Activated CD4-positive, alpha-beta T cell treated with anti-CD3 and anti-CD28 coated beads, Interleukin-2, amount 50 U/mL, for 48 hours (primary cell): ENCODE data around the gene GLE1.
A peak's percentile ranks its signal among the peaks of the same experiment; 100 is the strongest.

Experiments used
- DNase-seq, 2 experiments: peaks; one replicate each; pipeline ENCODE4 v3.0.0-alpha.2; 2020

GLE1 gene, protein sequence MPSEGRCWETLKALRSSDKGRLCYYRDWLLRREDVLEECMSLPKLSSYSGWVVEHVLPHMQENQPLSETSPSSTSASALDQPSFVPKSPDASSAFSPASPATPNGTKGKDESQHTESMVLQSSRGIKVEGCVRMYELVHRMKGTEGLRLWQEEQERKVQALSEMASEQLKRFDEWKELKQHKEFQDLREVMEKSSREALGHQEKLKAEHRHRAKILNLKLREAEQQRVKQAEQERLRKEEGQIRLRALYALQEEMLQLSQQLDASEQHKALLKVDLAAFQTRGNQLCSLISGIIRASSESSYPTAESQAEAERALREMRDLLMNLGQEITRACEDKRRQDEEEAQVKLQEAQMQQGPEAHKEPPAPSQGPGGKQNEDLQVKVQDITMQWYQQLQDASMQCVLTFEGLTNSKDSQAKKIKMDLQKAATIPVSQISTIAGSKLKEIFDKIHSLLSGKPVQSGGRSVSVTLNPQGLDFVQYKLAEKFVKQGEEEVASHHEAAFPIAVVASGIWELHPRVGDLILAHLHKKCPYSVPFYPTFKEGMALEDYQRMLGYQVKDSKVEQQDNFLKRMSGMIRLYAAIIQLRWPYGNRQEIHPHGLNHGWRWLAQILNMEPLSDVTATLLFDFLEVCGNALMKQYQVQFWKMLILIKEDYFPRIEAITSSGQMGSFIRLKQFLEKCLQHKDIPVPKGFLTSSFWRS

DNA sequence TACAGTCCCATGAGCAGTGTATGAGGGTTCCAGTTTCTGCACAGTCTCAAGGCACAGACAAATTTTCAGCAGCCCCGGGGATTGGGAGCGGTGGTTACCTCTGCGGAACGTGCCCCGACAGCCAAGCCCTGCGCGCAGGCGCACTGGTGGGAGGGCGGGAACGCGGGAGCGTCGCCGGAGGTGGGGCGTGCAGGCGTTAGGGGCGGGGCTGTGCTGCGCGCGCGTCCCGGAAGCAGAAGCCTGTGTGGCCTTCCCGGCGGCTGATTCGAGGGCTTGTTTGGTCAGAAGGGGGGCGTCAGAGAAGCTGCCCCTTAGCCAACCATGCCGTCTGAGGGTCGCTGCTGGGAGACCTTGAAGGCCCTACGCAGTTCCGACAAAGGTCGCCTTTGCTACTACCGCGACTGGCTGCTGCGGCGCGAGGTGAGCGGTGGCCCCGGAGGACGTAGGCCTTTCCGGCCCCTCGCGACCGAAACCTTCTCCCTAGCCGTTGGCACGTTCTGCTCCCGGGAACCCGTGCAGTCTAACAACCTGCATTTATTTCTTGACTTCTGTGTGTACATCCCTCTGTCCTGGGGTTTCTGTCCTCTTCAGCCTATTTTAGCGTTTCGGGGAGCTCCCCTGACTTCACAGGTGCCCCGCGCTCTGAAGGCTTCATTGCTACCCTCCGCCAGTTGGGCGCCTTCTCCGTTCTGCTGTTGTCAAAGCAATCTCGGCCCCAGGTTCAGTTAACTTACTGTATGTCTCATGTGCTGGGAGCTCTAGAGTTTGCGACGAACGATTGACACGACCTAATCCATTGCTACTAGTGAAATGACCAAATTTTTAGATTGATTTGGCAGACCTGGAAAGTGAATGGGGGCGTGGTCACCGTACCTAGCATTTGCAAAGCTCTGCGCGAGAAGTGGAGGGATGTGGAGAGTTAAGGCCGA is at the start of gene GLE1:
TSS of gene GLE1 (plus strand) at position 235 of the 929 bp plus-strand sequence. CDS start at position 322, 87 bp downstream.
- DNase-seq: peak; percentile 97

DNA sequence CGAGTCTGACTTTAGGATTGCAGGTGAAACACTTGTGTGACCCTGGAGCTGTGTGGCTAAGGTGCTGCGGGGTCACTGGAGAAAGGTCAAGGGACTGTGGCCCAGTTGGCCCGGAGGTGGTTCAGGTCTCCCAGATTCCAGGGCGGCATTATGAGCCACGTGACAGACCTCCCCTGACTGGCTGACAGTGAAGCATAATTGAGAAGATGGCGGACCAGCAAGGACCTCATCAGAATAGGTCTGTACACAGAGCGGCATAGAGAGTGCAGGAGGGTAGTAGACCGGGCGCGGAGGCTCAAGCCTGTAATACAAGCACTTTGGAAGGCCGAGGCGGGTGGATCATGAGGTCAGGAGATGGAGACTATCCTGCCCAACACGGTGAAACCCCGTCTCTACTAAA is 49.5 kb upstream of the GLE1 start:
- DNase-seq: no peak

DNA sequence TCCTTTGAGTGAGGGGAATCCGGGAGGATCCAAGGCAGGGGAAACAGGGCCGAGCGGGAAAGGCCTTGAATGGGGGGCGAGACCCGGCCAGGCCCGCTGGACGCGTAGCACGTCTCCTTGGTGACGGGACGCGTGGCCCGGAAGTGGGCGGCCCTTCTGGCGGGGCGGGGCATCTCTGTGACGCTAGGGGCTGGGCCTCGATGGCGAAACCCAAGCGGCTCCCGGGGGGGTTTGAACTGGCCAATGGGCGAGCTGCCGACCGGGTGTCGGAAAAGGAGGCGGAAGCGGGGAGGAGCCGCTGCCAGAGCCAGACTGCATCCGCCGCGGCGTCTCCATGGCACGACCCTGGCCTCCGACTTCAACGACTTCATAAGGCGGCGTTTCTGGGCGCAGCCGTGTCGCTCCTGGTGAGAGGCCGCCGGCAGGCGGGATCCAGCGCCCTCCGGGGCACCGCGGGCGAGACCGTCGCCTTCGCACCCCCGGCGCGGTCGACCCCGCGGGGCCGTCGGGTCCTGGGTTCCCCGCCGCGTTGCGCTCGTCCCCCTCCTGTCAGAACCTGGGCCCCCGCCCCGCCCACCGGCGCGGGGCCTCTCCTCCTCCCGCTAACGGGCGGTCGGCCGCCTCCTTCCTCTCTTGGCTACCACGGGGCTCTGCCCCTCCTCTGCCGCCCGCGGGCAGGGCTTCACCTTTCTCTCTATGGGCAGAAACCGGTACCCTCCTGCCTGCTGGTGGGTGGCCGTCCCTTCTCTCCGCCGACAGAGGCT is 48.5 kb upstream of the GLE1 start, which contains the start of gene ODF2:
TSS of gene ODF2 (plus strand) at position 158 of the 764 bp plus-strand sequence. CDS start at position 244, 86 bp downstream.
- peak; percentile 99 for DNase-seq

DNA sequence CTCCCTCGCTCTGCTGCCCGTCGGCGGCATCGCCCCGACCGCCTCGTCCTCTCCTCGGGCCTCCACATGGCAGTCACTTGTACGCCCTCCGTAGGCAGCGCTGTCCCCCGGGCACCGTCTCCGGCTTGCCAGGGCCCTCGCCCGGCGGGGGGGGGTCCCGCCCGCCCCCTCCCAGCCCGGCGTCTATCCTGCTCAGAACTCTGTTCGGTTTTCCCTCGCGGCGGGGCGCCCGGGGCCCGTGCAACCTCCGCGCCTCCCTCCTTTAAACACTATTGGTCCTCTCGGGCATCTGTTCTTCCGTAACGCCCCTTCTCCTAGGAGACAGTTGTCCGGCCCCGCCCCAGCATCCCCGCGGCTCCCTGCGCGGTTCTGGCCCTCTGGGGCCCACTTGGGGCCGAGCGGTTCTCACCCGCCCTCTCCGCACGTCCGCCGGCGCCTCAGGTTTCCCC is 47.9 kb upstream of the GLE1 start:
- DNase-seq: peak; percentile 77 to 82

DNA sequence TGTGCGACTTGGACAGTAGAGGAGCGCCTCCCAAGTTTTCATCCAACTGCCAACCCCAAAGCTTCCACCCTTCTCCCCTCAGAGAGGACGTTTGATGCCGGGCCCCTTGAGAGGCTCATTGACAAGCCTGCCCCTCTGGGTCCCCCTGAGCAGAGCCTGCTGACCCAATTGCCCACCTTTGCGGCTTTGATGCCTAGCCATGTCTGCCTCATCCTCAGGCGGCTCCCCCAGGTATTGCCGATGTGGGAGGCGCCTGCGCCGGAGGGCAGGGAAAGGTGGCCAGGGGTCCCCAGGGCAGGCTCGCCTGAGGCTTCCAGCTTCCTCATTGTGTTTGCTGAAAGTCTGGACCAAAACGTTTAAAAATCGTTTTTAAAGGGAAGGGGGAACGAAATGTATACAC is 47.3 kb upstream of the GLE1 start:
- no peak for DNase-seq

DNA sequence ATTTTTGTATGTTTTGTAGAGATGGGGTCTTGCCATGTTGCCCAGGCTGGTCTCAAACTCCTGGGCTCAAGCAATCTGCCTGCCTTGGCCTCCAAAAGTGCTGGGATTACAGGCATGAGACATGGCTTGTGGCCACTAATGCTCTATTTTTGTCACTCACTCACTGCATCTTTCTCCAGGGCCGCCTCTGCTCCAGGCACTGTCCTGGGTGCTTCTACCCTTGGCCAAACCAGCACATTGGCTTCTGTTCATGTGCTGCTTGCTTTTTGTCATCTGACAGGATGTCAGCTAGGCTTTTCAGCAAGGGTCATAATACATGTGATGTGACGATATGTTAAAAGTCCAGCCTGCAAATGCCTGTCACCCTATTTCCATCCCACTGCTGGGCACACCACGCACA is 45.5 kb upstream of the GLE1 start:
- DNase-seq: no peak

DNA sequence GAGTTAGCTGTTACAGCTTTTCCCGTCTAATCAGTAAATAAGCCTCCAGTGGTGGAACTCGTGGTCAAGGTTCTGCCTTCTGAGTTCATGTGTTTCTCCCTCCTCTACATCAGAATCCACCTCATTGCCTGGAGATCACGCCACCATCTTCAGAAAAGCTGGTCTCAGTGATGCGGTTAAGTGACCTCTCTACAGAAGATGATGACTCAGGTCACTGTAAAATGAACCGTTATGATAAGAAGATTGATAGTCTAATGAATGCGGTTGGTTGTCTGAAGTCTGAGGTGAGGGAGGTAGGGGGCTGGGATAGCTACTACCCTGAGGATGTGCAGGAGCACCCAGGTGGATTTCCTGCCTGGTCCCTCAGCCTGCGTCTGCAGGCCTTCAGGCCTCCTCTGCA is 35.4 kb upstream of the GLE1 start:
- no peak for DNase-seq

DNA sequence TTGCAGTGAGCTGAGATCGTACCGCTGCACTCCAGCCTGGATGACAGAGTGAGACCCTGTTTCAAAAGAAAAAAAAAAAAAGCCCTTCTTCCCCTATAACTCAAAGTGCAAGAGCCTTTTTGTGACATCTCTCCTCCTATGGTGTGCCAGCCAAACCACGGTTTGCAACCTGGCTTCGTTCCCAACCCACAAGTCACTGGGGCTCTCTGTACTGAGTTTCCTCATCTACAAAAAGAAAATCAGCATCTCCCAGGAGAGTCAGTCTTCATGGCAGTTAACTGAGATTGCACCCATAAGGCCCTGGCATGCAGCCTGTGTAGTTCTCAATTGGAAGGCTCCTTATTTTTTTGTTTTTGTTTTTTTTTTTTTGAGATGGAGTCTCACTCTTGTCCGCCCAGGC is 34.0 kb upstream of the GLE1 start:
- DNase-seq: peak in 1 of 2 experiments; percentile 8

DNA sequence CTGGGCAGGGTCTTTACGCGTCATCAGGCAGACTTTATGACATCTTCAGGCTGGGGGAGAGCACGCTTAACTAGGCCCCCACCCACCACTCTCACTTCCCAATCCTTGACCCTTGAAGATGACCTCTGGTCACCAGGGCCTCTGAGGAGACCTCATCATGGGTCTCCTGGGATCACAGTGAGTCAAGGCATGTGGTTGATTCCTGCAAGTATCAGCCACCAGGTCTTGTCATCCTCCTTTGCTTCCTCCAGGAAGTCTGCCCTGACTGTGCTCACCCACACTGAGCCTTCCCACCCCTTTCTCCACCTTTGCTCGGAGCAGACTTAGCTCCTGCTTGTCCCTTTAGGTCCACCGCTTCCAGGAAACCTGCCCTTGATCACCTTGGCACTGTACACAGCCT is 31.4 kb upstream of the GLE1 start:
- no peak for DNase-seq

DNA sequence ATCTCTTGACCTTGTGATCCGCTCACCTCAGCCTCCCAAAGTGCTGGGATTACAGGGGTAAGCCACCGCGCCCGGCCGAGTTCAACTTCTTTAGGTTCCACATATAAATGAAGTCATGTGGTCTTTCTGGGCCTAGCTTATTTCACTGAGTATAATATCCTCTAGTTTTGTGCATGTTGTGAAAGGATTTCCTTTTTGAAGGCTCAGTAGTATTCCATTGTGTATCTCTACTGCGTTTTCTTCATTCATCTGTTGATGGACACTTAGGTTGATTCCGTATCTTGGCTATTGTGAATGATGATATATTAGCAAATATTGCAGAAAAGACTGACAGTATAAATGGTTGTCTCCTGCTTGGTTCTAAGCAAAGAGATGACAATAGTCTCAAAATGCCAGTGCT is 28.7 kb upstream of the GLE1 start:
- no peak for DNase-seq

DNA sequence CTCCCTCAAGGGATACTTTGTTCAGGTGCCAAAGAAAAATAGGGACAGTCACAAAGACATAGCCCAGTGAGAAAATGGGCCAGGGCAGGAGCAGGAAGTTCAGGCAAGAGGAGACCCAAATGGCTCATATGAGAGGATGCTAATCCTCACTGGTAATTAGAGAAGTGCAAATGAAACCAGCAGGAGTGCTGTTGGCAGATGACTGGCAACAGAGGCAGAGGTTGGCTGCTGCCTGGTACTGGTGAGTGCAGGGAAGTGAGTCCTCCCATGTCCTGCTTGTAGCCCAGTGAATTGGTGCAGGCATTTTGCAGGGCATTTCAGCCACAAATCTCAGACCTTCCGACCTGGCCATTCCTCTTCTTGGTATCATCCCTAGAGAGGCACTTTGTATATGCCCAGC is 25.3 kb upstream of the GLE1 start:
- DNase-seq: no peak

DNA sequence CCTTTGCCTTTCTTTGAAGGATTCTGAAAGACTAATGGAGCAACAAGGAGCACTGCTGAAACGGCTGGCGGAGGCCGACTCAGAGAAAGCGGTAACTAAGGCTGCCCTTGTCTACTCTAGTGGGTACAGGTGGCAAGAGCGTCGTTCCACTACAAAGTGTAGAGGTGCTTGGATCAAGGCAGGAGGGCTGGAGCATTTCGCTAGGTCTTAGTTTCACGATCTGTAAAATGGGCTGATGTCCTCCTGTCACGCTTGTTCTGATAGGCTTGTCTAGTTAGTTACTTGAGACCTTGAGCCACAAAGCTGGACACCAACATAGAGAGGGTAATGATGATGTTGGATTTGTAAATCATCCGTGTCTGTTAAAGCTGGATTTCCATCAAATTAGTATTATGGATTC is 23.0 kb upstream of the GLE1 start:
- no peak for DNase-seq

DNA sequence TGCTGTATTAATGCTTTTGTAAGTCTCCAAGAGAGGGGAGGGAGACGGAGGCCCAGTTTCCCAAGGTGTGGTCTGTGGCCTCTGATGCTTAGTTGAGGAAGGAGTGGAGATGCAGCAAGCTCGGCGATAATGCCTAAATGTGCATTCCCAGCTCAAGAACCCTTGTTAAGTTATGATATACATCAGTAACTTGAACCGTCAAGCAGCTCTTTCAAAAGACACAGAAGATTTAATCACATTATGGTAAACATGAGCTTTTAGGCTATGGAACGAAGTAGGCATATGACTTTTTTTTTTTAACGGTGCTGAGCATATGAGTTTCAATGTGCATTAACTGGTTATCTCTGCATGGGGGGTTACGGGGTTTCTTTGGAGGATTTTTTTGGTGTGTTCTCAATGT is 22.3 kb upstream of the GLE1 start:
- no peak for DNase-seq

DNA sequence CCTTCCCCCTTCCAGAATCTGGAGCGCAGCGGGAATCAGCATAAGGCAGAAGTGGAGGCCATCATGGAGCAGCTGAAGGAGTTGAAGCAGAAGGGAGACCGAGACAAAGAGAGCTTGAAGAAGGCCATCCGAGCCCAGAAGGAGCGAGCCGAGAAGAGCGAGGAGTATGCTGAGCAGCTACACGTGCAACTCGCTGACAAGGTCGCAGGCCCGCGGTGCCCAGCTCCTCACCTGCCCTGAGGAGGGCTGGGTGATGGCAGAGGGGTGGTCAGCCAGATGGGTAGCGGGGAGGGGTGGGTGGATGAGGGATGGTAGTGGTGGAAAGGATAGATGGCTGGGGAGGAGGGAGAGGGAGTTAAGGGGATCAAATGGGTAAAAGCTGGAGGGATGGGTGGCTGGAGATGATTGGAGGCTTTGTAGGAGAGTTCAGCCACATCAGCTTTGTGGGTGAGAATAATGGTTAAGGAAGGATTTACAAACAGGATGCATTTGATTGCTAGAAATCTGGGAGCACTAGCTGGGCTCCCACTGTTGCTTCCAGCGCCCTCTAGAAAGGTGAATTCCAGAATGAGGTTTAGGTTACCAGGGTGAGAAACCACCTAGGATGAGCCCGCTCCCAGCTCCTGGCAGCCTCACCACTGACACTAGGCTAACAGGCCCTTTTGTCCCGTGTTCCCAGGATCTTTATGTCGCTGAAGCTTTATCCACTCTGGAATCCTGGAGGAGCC is 19.7 kb upstream of the GLE1 start:
- no peak for DNase-seq

DNA sequence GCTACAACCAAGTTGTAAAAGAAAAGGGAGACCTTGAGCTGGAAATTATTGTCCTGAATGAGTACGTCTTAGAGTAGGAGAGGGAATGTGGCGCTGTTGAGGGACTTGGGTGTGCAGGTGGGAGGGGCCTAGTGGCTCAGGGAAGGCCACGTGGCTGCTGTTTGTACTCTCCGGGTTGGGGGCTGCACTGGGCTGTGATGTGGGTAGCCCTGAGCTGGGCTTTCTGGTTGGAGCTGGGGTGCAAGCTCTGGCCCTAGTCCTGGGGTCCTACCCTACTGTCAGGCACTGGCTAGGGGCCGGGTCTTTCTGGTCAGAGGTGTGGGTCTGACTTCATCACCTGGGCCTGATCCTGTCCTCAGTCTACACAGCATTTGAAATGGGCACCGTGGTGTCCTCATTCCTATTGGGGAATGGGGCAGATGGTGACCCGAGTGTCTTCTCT is 19.1 kb upstream of the GLE1 start:
- DNase-seq: no peak

DNA sequence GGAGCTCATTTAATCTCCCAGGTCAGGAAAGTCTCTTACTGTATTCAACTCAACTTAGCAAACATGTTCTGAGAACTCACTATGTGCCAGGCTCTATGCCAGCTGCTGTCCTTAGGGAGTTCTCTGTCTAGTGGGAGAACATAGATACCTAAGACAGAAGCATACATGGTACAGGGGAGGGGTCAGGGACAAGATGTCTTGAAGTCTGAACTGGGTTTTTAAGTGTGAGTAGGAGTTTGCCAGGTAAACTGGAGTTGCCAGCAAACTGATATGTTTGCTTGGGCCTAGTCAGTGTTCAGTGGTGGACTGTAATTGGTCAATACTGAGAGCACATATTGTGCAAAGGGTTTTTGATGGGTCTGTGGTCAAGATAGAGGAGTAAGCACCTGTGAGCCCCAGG is 18.3 kb upstream of the GLE1 start:
- DNase-seq: no peak

DNA sequence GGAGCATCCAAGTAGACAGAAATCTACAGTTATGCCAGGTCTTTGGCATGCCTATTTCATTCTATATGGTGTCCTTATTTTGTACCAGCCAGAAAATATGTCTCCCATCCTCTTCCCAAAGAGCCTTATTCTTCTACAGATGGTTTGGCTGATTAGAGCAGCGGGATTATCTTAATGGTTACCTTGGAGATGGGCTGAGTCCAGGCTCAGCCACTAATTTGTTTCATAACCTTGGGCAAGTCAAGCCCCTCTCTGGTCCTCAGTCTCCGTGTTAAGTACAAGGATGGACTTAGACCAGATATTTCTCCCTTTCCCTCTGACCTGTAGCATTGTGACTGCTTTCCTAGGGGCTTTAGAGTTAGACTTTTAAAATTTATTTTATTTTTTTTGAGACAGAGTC is 11.1 kb upstream of the GLE1 start:
- DNase-seq: no peak

DNA sequence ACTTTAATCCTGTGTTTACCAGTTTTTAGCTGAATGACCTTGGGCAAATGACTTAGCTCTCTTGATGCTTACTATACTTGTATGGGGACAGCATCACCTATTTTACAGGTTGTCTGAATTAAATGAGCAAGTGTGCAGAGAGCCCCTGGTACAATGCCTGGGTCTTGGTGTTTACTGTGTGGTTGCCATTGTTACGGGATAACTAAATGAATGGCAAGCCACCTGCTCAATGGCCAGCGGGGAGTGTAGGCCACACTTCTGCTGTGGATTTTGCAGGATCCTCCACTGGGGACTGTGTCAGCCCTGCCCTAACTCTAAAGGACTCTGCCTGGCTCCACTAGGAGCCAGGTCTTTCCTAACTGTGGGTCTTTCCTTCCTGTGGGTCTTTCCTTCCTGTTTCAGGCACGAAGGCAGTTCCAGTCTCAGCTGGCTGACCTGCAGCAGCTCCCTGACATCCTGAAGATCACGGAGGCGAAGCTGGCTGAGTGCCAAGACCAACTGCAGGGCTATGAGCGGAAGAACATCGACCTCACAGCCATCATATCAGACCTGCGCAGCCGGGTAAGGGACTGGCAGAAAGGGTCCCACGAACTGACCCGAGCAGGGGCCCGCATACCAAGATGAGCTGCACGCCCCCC is 10.3 kb upstream of the GLE1 start:
- no peak for DNase-seq

DNA sequence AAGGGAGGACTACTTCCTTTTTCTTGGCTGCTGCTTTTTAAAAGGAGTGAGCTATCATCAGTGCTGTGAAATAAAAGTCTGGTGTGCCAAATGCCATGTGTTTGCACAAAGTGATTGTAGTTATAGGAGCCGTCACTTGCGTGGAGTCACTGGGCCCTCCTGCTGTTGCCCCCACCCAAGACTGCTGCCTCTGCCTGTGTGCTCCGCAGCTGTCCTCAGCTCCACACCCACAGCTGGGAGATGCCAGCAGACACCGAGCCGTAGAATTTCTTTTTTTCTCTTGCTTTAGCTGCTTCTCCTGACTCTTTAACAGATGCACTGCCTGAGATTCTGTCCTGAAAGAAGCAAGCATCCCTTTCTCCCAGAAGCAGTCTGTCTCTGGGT is 9.8 kb upstream of the GLE1 start:
- no peak for DNase-seq

DNA sequence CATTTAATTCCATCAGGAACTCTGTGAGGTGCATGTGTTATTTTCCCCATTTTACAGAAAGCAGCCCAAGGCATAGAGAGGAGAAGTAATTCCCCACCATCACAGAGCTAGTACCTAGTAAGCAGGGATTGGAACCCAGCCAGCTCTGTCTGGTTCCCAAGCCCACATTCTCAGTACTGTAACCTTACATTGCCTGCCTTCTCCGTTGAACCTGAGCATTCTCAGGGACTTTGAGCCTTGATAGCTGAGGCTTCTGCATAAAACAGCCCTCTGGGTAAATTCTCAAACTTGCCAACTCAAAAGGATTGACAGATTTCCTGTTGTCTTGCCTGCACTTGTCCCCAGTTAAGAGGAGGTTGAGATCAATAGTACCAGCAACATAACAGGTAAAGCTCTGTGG is 9.2 kb upstream of the GLE1 start:
- DNase-seq: no peak

DNA sequence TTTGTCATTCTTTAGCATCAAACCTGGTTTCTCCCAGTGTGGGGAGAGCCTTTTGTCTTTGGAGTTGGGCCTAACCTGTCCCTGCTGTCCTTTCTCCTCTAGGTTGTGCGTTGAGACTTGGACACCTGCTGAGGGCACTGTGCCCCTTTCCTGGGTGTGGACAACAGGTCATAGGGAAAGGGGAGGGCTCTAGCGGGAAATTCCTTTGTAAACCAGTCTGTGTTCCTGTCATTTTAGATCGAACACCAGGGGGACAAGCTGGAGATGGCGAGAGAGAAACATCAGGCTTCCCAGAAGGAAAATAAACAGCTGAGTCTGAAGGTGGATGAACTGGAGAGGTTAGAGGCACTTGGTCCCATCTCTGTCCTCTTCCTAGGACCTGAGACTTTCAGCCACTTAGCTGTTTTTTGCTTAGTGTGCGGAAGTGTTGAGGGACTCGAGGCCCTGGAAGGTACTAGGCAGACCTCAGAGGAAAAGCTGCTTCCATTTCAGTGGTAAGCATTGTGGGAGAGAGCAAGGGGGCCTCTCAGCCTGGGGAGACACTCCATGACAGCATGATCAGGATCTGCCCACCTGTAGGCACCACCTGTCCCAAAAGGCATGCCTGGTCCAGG is 8.6 kb upstream of the GLE1 start:
- no peak for DNase-seq
